DND-41 (cell line): Measurements from ENCODE around the gene HLF.

ENCODE experiments used
- EZH2 ChIP-seq: IDR thresholded peaks from 3 replicates; pipeline ENCODE4 v1.6.1; 2012; ENCODE audit warnings: borderline replicate concordance, low read depth, mild to moderate bottlenecking, moderate library complexity, low read length, inconsistent platforms; ENCODE audit not compliant: severe bottlenecking
- TF ChIP-seq, protein P1 (sequence below): IDR thresholded peaks from 2 replicates; pipeline ENCODE4 v1.5.1; 2012; ENCODE audit warnings: borderline replicate concordance, low read length, moderate library complexity, mild to moderate bottlenecking; ENCODE audit not compliant: poor library complexity, severe bottlenecking; ENCODE audit errors: extremely low read depth

DNA sequence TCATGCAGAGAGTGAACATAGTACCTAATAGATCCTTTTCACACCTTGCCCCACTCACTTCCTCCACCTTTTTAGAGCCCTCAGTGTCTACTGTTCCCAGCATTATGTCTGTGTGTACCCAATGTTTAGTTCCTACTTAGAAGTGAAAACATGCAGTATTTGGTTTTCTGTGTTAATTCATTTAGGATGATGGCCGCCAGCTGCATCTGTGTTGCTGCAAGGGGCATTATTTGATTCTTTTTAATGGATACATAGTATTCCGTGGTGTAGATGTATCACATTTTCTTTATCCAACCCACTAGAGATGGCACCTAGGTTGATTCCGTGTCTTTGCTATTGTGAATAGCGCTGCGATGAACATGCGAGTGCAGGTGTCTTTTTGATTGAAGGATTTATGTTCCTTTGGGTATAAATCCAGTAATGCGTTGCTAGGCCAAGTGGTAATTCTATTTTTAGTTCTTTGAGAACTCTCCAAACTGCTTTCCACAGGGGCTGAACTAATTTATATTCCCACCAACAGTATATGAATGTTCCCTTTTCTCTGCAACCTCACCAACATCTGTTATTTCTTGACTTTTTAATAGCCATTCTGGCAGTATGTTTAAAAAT, 47.1 kb downstream of the HLF start:
- TF ChIP-seq EZH2, result no peak
- TF ChIP-seq, protein P1, sequence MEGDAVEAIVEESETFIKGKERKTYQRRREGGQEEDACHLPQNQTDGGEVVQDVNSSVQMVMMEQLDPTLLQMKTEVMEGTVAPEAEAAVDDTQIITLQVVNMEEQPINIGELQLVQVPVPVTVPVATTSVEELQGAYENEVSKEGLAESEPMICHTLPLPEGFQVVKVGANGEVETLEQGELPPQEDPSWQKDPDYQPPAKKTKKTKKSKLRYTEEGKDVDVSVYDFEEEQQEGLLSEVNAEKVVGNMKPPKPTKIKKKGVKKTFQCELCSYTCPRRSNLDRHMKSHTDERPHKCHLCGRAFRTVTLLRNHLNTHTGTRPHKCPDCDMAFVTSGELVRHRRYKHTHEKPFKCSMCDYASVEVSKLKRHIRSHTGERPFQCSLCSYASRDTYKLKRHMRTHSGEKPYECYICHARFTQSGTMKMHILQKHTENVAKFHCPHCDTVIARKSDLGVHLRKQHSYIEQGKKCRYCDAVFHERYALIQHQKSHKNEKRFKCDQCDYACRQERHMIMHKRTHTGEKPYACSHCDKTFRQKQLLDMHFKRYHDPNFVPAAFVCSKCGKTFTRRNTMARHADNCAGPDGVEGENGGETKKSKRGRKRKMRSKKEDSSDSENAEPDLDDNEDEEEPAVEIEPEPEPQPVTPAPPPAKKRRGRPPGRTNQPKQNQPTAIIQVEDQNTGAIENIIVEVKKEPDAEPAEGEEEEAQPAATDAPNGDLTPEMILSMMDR, result no peak
